GM23338 (cell line): Measurements from ENCODE around the gene TNFSF8. TPM values are rescaled to one million over a fixed set of nuclear protein-coding genes. Genes with fewer than 3 reads are reported as not detected.

Source experiments
- ATAC-seq: fragments of 200-7000 bp; cut with Tn5 transposase; 3 replicates; pipeline ENCODE4 v1.9.1; 2020
- DNase-seq: peaks from one replicate; pipeline ENCODE4 v3.0.0-alpha.2; 2015; ENCODE audit warnings: low spot score
- H2AFZ ChIP-seq: fragments of 200-600 bp; sonication (generic); 2 replicates; pipeline ENCODE4 v1.8.0; 2016; ENCODE audit warnings: antibody characterized with exemption, mild to moderate bottlenecking, moderate library complexity
- H3F3A ChIP-seq: fragments of 200-600 bp; sonication (generic); replicated peaks from 2 replicates; pipeline ENCODE4 v1.8.0; 2017; ENCODE audit warnings: antibody characterized with exemption, mixed run types, low read depth
- H3K27ac ChIP-seq: fragments of 200-600 bp; sonication (generic); 2 replicates; pipeline ENCODE4 v1.6.1; 2016; ENCODE audit warnings: low read depth
- H3K27me3 ChIP-seq: fragments of 200-600 bp; sonication (generic); 2 replicates; pipeline ENCODE4 v1.8.0; 2016; ENCODE audit warnings: mild to moderate bottlenecking, mixed run types, moderate library complexity; ENCODE audit not compliant: insufficient read depth
- H3K36me3 ChIP-seq: fragments of 200-600 bp; sonication (generic); 2 replicates; pipeline ENCODE4 v1.8.0; 2016; ENCODE audit warnings: mild to moderate bottlenecking; ENCODE audit not compliant: insufficient read depth
- H3K4me1 ChIP-seq: fragments of 200-600 bp; sonication (generic); 2 replicates; pipeline ENCODE4 v1.8.0; 2016; ENCODE audit warnings: mild to moderate bottlenecking, moderate library complexity; ENCODE audit not compliant: insufficient read depth
- H3K4me2 ChIP-seq: fragments of 200-600 bp; sonication (generic); 2 replicates; pipeline ENCODE4 v1.7.1; 2017; ENCODE audit warnings: mixed run types
- H3K4me3 ChIP-seq: fragments of 200-600 bp; sonication (generic); 2 replicates; pipeline ENCODE4 v1.6.1; 2016; ENCODE audit warnings: mixed run types
- H3K79me2 ChIP-seq: fragments of 200-600 bp; sonication (generic); replicated peaks from 2 replicates; pipeline ENCODE4 v1.8.0; 2017; ENCODE audit warnings: mild to moderate bottlenecking; ENCODE audit not compliant: insufficient read depth
- H3K9me2 ChIP-seq: fragments of 200-600 bp; sonication (generic); 2 replicates; pipeline ENCODE4 v1.8.0; 2017; ENCODE audit not compliant: insufficient read depth
- H4K20me1 ChIP-seq: fragments of 200-600 bp; sonication (generic); replicated peaks from 2 replicates; pipeline ENCODE4 v1.8.0; 2017; ENCODE audit warnings: mild to moderate bottlenecking; ENCODE audit not compliant: insufficient read depth
- H3K27ac Mint-ChIP-seq: 2 replicates; pipeline ENCODE4 v1.8.0; 2020; ENCODE audit warnings: inconsistent platforms, mild to moderate bottlenecking, moderate library complexity, mixed read lengths
- H3K27me3 Mint-ChIP-seq: 3 replicates; pipeline ENCODE4 v1.8.0; 2022; ENCODE audit warnings: low read depth, mild to moderate bottlenecking, moderate library complexity, mixed read lengths, inconsistent platforms; ENCODE audit not compliant: insufficient read depth, poor library complexity
- H3K36me3 Mint-ChIP-seq: 3 replicates; pipeline ENCODE4 v1.8.0; 2021; ENCODE audit warnings: low read depth, mild to moderate bottlenecking, inconsistent platforms, moderate library complexity, mixed read lengths
- H3K4me1 Mint-ChIP-seq: 3 replicates; pipeline ENCODE4 v1.8.0; 2020; ENCODE audit warnings: mild to moderate bottlenecking, inconsistent platforms, mixed read lengths
- H3K4me3 Mint-ChIP-seq: 3 replicates; pipeline ENCODE4 v1.8.0; 2021; ENCODE audit warnings: moderate library complexity, mild to moderate bottlenecking, inconsistent platforms, mixed read lengths
- H3K9me3 Mint-ChIP-seq: 3 replicates; pipeline ENCODE4 v1.8.0; 2020; ENCODE audit warnings: moderate library complexity, mild to moderate bottlenecking, inconsistent platforms, mixed read lengths
- CREB1 ChIP-seq: fragments of 250-450 bp; sonication (Bioruptor Pico); IDR thresholded peaks from 2 replicates; pipeline ENCODE4 v1.5.0; 2020; ENCODE audit warnings: low read depth, mild to moderate bottlenecking, moderate library complexity
- CTCF ChIP-seq, 2 experiments: fragments of 200-600 bp in 1 of 2; sonication (generic) in 1 of 2; conservative IDR thresholded peaks; 2 replicates each; pipeline versions ENCODE4 v1.5.1 to v1.6.1; 2016 to 2017; ENCODE audit warnings: antibody characterized with exemption in 2 of 2, low read depth in 2 of 2, mild to moderate bottlenecking in 2 of 2, moderate library complexity in 1 of 2
- ETS1 ChIP-seq: IDR thresholded peaks from 2 replicates; pipeline ENCODE4 v1.6.1; 2016; ENCODE audit warnings: antibody characterized with exemption
- EZH2 ChIP-seq: fragments of 200-600 bp; sonication (generic); IDR thresholded peaks from one replicate; pipeline ENCODE4 v1.8.0; 2017; ENCODE audit warnings: antibody characterized with exemption, mild to moderate bottlenecking, low read depth; ENCODE audit not compliant: unreplicated experiment
- EZH2phosphoT487 ChIP-seq: fragments of 200-600 bp; sonication (generic); IDR thresholded peaks from one replicate; pipeline ENCODE4 v1.8.1; 2018; ENCODE audit warnings: antibody characterized with exemption; ENCODE audit not compliant: unreplicated experiment
- JUNB ChIP-seq: IDR thresholded peaks from one replicate; pipeline ENCODE4 v1.6.1; 2016; ENCODE audit warnings: antibody characterized with exemption; ENCODE audit not compliant: unreplicated experiment
- NANOG ChIP-seq: IDR thresholded peaks from 2 replicates; pipeline ENCODE4 v1.6.1; 2016; ENCODE audit warnings: antibody characterized with exemption, borderline replicate concordance
- POLR2AphosphoS5 ChIP-seq: IDR thresholded peaks from 2 replicates; pipeline ENCODE4 v1.6.1; 2016; ENCODE audit warnings: antibody characterized with exemption, low read depth
- REST ChIP-seq: IDR thresholded peaks from one replicate; pipeline ENCODE4 v1.6.1; 2018; ENCODE audit warnings: antibody characterized with exemption; ENCODE audit not compliant: unreplicated experiment
- STAT1 ChIP-seq: IDR thresholded peaks from one replicate; pipeline ENCODE4 v1.6.1; 2016; ENCODE audit warnings: antibody characterized with exemption; ENCODE audit not compliant: unreplicated experiment
- ZNF114 ChIP-seq: fragments of 250-450 bp; sonication (Bioruptor Pico); IDR thresholded peaks from 2 replicates; pipeline ENCODE4 v1.5.0; 2020; ENCODE audit warnings: mild to moderate bottlenecking, moderate library complexity
- ZNF331 ChIP-seq: fragments of 250-450 bp; sonication (Bioruptor Pico); IDR thresholded peaks from 2 replicates; pipeline ENCODE4 v1.5.0; 2020; ENCODE audit warnings: low read depth, mild to moderate bottlenecking, moderate library complexity
- polyA plus RNA-seq: library from polyadenylated mRNA; unstranded; fragments of >200 nt; fragmentation: Nextera tagmentation; extraction: Ambion mirVana; gene quantifications from 2 replicates; pipeline ENCODE4 v1.2.1, GENCODE V29; 2016
- total RNA-seq: library from RNA; depleted of rRNA; stranded (reverse); fragments of >200 nt; shearing (Covaris generic); gene quantifications from 2 replicates; pipeline ENCODE4 v1.2.3, GENCODE V29; 2014

TNFSF8 gene
- total and polyA plus RNA-seq, 2 experiments from 2014 or later = not detected

- Histone ChIP-seq H3K36me3 (no peaks in the 10 kb centered on the region), H4K20me1 (no peaks in the 10 kb centered on the region), H3K4me3 (no peak overlapping the region), H3K4me2 (no peak overlapping the region), H3F3A (no peaks in the 10 kb centered on the region), H3K27ac (no peak overlapping the region), H2AFZ (no peak overlapping the region), H3K9me2 (no peaks in the 10 kb centered on the region), H3K79me2 (no peaks in the 10 kb centered on the region), H3K27me3 (no peaks in the 10 kb centered on the region), H3K4me1 (no peaks in the 10 kb centered on the region; the same call in 1 of the 2 replicates)
- TF ChIP-seq CTCF (conservative IDR thresholded peaks at IDR 0.05; ENCODE audit: low read depth in 2 of 2) = no peak
- no peak for TF ChIP-seq EZH2
- TF ChIP-seq NANOG = no peak
- no peak for TF ChIP-seq ZNF331 (CRISPR knock-in tag)
- no peak for TF ChIP-seq CREB1 (CRISPR knock-in tag)
- Mint-ChIP-seq H3K4me1 (peaks cover 11% of the 10 kb centered on the region), H3K4me3 (no peak overlapping the region), H3K36me3 (no peaks in the 10 kb centered on the region), H3K27ac (no peak overlapping the region), H3K27me3 (peaks cover 3% of the 10 kb centered on the region), H3K9me3 (no peaks in the 10 kb centered on the region)
- peak; percentile 35; the same call in 2 of the 3 replicates for ATAC-seq
- DNase-seq = no peak
Measured at GRCh38 chr9:114899461-114899860, 30.9 kb downstream of the TNFSF8 start.

GRCh38 chr9:114898741-114899140, 31.6 kb downstream of the TNFSF8 start:
- Histone ChIP-seq H3K27me3 (no peaks in the 10 kb centered on the region), H3K79me2 (no peaks in the 10 kb centered on the region), H3K9me2 (no peaks in the 10 kb centered on the region), H3K4me3 (no peak overlapping the region), H4K20me1 (no peaks in the 10 kb centered on the region), H3K27ac (no peak overlapping the region), H3K36me3 (no peaks in the 10 kb centered on the region), H2AFZ (no peak overlapping the region), H3K4me2 (no peak overlapping the region), H3K4me1 (no peaks in the 10 kb centered on the region; the same call in 1 of the 2 replicates), H3F3A (no peaks in the 10 kb centered on the region)
- DNase-seq (no peak), ATAC-seq (no peak)
- no peak overlapping the region for H3K27ac Mint-ChIP-seq
- peaks cover 3% of the 10 kb centered on the region for H3K27me3 Mint-ChIP-seq
- H3K4me1 Mint-ChIP-seq = peaks cover 12% of the 10 kb centered on the region
- H3K4me3 Mint-ChIP-seq = no peak overlapping the region
- no peaks in the 10 kb centered on the region for H3K9me3 Mint-ChIP-seq
- H3K36me3 Mint-ChIP-seq = no peaks in the 10 kb centered on the region
- no peak for TF ChIP-seq CREB1 (CRISPR knock-in tag)
- TF ChIP-seq ETS1 = no peak
- no peak for TF ChIP-seq EZH2phosphoT487
- TF ChIP-seq NANOG = no peak
- no peak for TF ChIP-seq REST
- TF ChIP-seq EZH2 = no peak
- TF ChIP-seq CTCF (conservative IDR thresholded peaks at IDR 0.05; ENCODE audit: low read depth in 2 of 2) = no peak
- TF ChIP-seq JUNB = no peak
- TF ChIP-seq STAT1 = no peak
- TF ChIP-seq ZNF114 (CRISPR knock-in tag) = no peak
- TF ChIP-seq POLR2AphosphoS5 = no peak
